D721Med (cell line): ENCODE data around the gene SLC17A1.
"Not testable (repeated sequence)": the region's sequence is repeated elsewhere in the genome, so short reads cannot be mapped to it uniquely, and the experiment has no call there.

ENCODE experiments used
- DNase-seq: peaks from one replicate; pipeline ENCODE4 v3.0.0; 2011; ENCODE audit warnings: low spot score; ENCODE audit not compliant: insufficient read length
- FAIRE-seq: peaks from 2 replicates; lab custom pipeline; 2011; peaks lifted over from hg19 to GRCh38; lab: Jason Lieb, UNC
- CTCF ChIP-seq: IDR thresholded peaks from 2 replicates; pipeline ENCODE4 v1.5.1; 2012; ENCODE audit warnings: mild to moderate bottlenecking, control low read depth; ENCODE audit not compliant: insufficient read depth; ENCODE audit errors: missing control alignments

SLC17A1 gene

GRCh38 chr6:25750906-25751305 is 80.9 kb downstream of the SLC17A1 start:
- DNase-seq (no peak), FAIRE-seq (no peak)
- no peak for TF ChIP-seq CTCF

- TF ChIP-seq CTCF: no peak
- DNase-seq (no peak), FAIRE-seq (no peak)
Measured at GRCh38 chr6:25749837-25750236, 82.0 kb downstream of the SLC17A1 start.

GRCh38 chr6:25748601-25749517 is 83.0 kb downstream of the SLC17A1 start:
- DNase-seq, FAIRE-seq: not testable (repeated sequence)

- no peak for DNase-seq
- no peak for TF ChIP-seq CTCF
- no peak for FAIRE-seq
Measured at GRCh38 chr6:25748049-25748448, 83.8 kb downstream of the SLC17A1 start.

- DNase-seq (no peak), FAIRE-seq (no peak)
- TF ChIP-seq CTCF: no peak
Measured at GRCh38 chr6:25747477-25747876, 84.4 kb downstream of the SLC17A1 start.

GRCh38 chr6:25746968-25747367 is 84.9 kb downstream of the SLC17A1 start:
- FAIRE-seq: no peak
- no peak for TF ChIP-seq CTCF
- DNase-seq: no peak

GRCh38 chr6:25745836-25746235 is 86.0 kb downstream of the SLC17A1 start:
- no peak for TF ChIP-seq CTCF
- no peak for DNase-seq
- FAIRE-seq: no peak
